OCI-LY1 (cell line): Measurements from ENCODE around the gene OR1J1.

ENCODE experiments used
- H2AFZ ChIP-seq: fragments of 200-600 bp; sonication (generic), shearing (Covaris generic); 2 replicates; pipeline ENCODE4 v1.6.0; 2014; ENCODE audit warnings: antibody characterized with exemption, mild to moderate bottlenecking, low read length
- H3F3A ChIP-seq: fragments of 200-600 bp; sonication (generic), shearing (Covaris generic); 2 replicates; pipeline ENCODE4 v1.6.0; 2014; ENCODE audit warnings: mild to moderate bottlenecking, antibody characterized with exemption, low read length, moderate library complexity; ENCODE audit not compliant: insufficient read depth
- H3K27ac ChIP-seq: fragments of 200-600 bp; sonication (generic); 2 replicates; pipeline ENCODE4 v1.5.1; 2014; ENCODE audit warnings: low read length, mixed run types, mild to moderate bottlenecking, low read depth; ENCODE audit not compliant: poor library complexity, severe bottlenecking
- H3K27me3 ChIP-seq: fragments of 200-600 bp; sonication (generic); 2 replicates; pipeline ENCODE4 v1.6.0; 2014; ENCODE audit warnings: antibody characterized with exemption, mild to moderate bottlenecking, low read length, moderate library complexity; ENCODE audit not compliant: insufficient read depth
- H3K36me3 ChIP-seq: fragments of 200-600 bp; sonication (generic); 2 replicates; pipeline ENCODE4 v1.6.1; 2014; ENCODE audit warnings: mild to moderate bottlenecking, antibody characterized with exemption, low read length, moderate library complexity, mixed read lengths; ENCODE audit not compliant: insufficient read depth
- H3K4me1 ChIP-seq: fragments of 200-600 bp; sonication (generic); 2 replicates; pipeline ENCODE4 v1.5.1; 2014; ENCODE audit warnings: mild to moderate bottlenecking, low read length, moderate library complexity; ENCODE audit not compliant: insufficient read depth, severe bottlenecking
- H3K4me2 ChIP-seq: fragments of 200-600 bp; sonication (generic), shearing (Covaris generic); 2 replicates; pipeline ENCODE4 v1.6.1; 2014; ENCODE audit warnings: low read length
- H3K4me3 ChIP-seq: fragments of 200-600 bp; sonication (generic); 2 replicates; pipeline ENCODE4 v1.5.1; 2014; ENCODE audit warnings: low read length, low read depth, mild to moderate bottlenecking, mixed read lengths; ENCODE audit not compliant: poor library complexity, severe bottlenecking
- H3K79me2 ChIP-seq: fragments of 200-600 bp; shearing (Covaris generic); 2 replicates; pipeline ENCODE4 v1.6.1; 2016; ENCODE audit warnings: mixed run types, low read length, mixed read lengths; ENCODE audit not compliant: insufficient read depth
- H3K9ac ChIP-seq: fragments of 200-600 bp; sonication (generic), shearing (Covaris generic); 2 replicates; pipeline ENCODE4 v1.6.1; 2014; ENCODE audit warnings: mild to moderate bottlenecking, low read length, mixed read lengths
- H3K9me2 ChIP-seq: fragments of 200-600 bp; sonication (generic), shearing (Covaris generic); 2 replicates; pipeline ENCODE4 v1.6.1; 2014; ENCODE audit warnings: low read depth, mild to moderate bottlenecking, low read length, mixed read lengths
- H3K9me3 ChIP-seq: fragments of 200-600 bp; shearing (Covaris generic); 2 replicates; pipeline ENCODE4 v1.6.1; 2014; ENCODE audit warnings: low read length, mixed read lengths
- H4K20me1 ChIP-seq: fragments of 200-600 bp; sonication (generic), shearing (Covaris generic); 2 replicates; pipeline ENCODE4 v1.6.0; 2016; ENCODE audit warnings: mild to moderate bottlenecking, low read length; ENCODE audit not compliant: insufficient read depth
- EZH2 ChIP-seq: fragments of 200-600 bp; sonication (generic), shearing (Covaris generic); IDR thresholded peaks from 2 replicates; pipeline ENCODE4 v1.8.0; 2017; ENCODE audit warnings: borderline replicate concordance, mixed run types, mild to moderate bottlenecking, antibody characterized with exemption, low read length, moderate library complexity, mixed read lengths
- TF ChIP-seq, protein P1 (sequence below): fragments of 200-600 bp; sonication (generic), shearing (Covaris generic); IDR thresholded peaks from 2 replicates; pipeline ENCODE4 v1.5.1; 2017; ENCODE audit warnings: mild to moderate bottlenecking, antibody characterized with exemption, low read length, moderate library complexity, mixed read lengths

The OR1J1 gene

DNA sequence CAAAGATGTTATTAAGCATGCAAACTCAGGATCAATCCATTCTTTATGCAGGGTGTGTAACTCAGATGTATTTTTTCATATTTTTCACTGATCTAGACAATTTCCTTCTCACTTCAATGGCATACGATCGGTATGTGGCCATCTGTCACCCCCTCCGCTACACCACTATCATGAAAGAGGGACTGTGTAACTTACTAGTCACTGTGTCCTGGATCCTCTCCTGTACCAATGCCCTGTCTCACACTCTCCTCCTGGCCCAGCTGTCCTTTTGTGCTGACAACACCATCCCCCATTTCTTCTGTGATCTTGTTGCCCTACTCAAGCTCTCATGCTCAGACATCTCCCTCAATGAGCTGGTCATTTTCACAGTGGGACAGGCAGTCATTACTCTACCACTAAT lies 41.6 kb upstream of the OR1J1 start:
- H3F3A ChIP-seq, result no peaks in the 10 kb centered on the region
- H3K9ac ChIP-seq, result no peak overlapping the region
- no peaks in the 10 kb centered on the region for H3K9me3 ChIP-seq
- no peak overlapping the region for H3K27ac ChIP-seq
- H3K9me2 ChIP-seq, result no peaks in the 10 kb centered on the region
- H3K27me3 ChIP-seq, result no peaks in the 10 kb centered on the region
- TF ChIP-seq, protein P1, sequence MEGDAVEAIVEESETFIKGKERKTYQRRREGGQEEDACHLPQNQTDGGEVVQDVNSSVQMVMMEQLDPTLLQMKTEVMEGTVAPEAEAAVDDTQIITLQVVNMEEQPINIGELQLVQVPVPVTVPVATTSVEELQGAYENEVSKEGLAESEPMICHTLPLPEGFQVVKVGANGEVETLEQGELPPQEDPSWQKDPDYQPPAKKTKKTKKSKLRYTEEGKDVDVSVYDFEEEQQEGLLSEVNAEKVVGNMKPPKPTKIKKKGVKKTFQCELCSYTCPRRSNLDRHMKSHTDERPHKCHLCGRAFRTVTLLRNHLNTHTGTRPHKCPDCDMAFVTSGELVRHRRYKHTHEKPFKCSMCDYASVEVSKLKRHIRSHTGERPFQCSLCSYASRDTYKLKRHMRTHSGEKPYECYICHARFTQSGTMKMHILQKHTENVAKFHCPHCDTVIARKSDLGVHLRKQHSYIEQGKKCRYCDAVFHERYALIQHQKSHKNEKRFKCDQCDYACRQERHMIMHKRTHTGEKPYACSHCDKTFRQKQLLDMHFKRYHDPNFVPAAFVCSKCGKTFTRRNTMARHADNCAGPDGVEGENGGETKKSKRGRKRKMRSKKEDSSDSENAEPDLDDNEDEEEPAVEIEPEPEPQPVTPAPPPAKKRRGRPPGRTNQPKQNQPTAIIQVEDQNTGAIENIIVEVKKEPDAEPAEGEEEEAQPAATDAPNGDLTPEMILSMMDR, result no peak
- TF ChIP-seq EZH2, result no peak
- H2AFZ ChIP-seq, result no peak overlapping the region
- H4K20me1 ChIP-seq, result no peaks in the 10 kb centered on the region
- no peaks in the 10 kb centered on the region for H3K36me3 ChIP-seq
- no peak overlapping the region for H3K4me2 ChIP-seq
- H3K79me2 ChIP-seq, result no peaks in the 10 kb centered on the region
- no peaks in the 10 kb centered on the region for H3K4me1 ChIP-seq
- H3K4me3 ChIP-seq, result no peak overlapping the region

DNA sequence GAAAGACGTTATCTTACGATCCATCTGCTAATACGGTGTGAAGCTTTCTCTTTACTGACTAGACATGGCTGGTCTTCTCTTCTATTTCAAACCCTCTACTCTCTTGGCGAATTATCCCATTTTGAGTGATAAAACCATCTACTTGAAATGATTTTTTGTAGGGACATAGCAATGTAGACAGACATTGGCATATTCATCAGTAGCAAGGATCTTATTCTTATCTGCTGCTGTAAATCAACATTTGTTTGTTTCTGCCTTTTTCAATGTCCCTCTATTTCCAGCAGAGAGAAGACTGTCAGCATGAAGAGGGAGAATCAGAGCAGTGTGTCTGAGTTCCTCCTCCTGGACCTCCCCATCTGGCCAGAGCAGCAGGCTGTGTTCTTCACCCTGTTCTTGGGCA lies 41.1 kb upstream of the OR1J1 start, which contains the start of gene OR1J4:
Gene OR1J4, plus strand, starts transcription at position 301 of the 400 bp plus-strand sequence. Its CDS starts 0 bp downstream, at position 301.
- H3K27me3 ChIP-seq, result no peaks in the 10 kb centered on the region
- no peaks in the 10 kb centered on the region for H3K79me2 ChIP-seq
- TF ChIP-seq EZH2, result no peak
- TF ChIP-seq, protein P1, result no peak
- no peaks in the 10 kb centered on the region for H3K36me3 ChIP-seq
- H3K27ac ChIP-seq, result no peak within 1 kb of the TSS
- H3K4me2 ChIP-seq, result no peak within 1 kb of the TSS
- H3K4me1 ChIP-seq, result no peaks in the 10 kb centered on the region
- H3F3A ChIP-seq, result no peaks in the 10 kb centered on the region
- no peaks in the 10 kb centered on the region for H3K9me2 ChIP-seq
- no peaks in the 10 kb centered on the region for H3K9me3 ChIP-seq
- H3K9ac ChIP-seq, result no peak within 1 kb of the TSS
- H2AFZ ChIP-seq, result no peak within 1 kb of the TSS
- no peaks in the 10 kb centered on the region for H4K20me1 ChIP-seq
- H3K4me3 ChIP-seq, result no peak within 1 kb of the TSS

DNA sequence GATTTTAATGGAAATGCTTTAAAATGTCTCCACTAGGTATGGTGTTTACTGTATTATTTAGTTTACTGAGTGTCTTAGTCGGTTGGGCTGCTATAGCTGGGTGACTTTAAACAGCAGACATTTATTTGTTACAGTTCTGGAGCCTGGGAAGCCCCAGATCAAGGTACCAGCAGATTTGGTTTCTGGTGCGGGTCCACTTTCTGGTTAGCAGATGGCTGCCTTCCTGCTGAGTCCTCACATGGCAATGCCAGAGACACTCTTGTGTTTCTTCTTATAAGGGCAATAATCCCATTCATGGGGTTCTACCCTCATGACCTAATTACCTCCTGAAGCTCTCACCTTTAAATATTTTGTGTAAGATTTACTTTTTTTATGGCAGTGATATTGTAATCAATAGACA lies 40.5 kb upstream of the OR1J1 start:
- H4K20me1 ChIP-seq, result no peaks in the 10 kb centered on the region
- no peaks in the 10 kb centered on the region for H3K4me1 ChIP-seq
- no peaks in the 10 kb centered on the region for H3K36me3 ChIP-seq
- H3K9ac ChIP-seq, result no peak overlapping the region
- H2AFZ ChIP-seq, result no peak overlapping the region
- H3K4me3 ChIP-seq, result no peak overlapping the region
- no peak overlapping the region for H3K27ac ChIP-seq
- H3K9me3 ChIP-seq, result no peaks in the 10 kb centered on the region
- H3K4me2 ChIP-seq, result no peak overlapping the region
- no peaks in the 10 kb centered on the region for H3K27me3 ChIP-seq
- H3K79me2 ChIP-seq, result no peaks in the 10 kb centered on the region
- H3F3A ChIP-seq, result no peaks in the 10 kb centered on the region
- TF ChIP-seq, protein P1, result no peak
- no peaks in the 10 kb centered on the region for H3K9me2 ChIP-seq
